ENCODE data around the gene GLYR1. TPM values are rescaled to one million over a fixed set of nuclear protein-coding genes. Genes with fewer than 3 reads are reported as not detected.

Gene GLYR1
- polyA plus RNA-seq, 1 donor: 54.5 TPM

DNA sequence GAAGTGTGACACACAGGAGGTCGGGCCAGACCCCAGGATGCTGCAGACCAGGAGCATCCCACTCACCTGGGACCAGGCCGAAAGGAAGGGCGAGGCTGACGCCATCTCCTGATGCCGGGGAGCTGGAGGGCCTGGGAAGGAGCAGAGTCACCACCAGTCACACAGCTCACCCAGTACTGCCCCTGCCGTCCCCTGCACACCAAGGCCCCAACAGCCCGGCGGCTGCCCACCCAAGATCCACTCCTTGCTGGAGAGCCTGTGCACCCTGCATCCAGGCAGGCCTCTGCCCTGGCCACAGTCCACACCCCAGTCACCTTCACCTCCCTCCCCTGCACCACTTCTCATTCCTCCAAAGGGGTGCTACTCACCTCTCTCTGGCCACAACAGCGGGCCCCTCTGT is 84.9 kb downstream of the GLYR1 start:
- no peak for DNase-seq

- no peak for DNase-seq
Observed at GRCh38 chr16:4760221-4760910, 86.7 kb downstream of the GLYR1 start.

GRCh38 chr16:4755687-4756086 is 91.4 kb downstream of the GLYR1 start:
- DNase-seq: no peak

- no peak for DNase-seq
Observed at GRCh38 chr16:4754865-4755264, 92.2 kb downstream of the GLYR1 start.

- no peak for DNase-seq
Observed at GRCh38 chr16:4753227-4753626, 93.9 kb downstream of the GLYR1 start.

Other genes starting within 250 kb of the GLYR1 start
- 25.1 TPM for gene UBALD1, start 232.4 kb downstream of the GLYR1 start, polyA plus RNA-seq (ENCODE audit: insufficient read length)
- 46.0 TPM for gene MGRN1, start 222.5 kb downstream of the GLYR1 start, polyA plus RNA-seq (ENCODE audit: insufficient read length)
- gene NUDT16L1, start 153.7 kb downstream of the GLYR1 start, polyA plus RNA-seq (ENCODE audit: insufficient read length): 29.2 TPM
- gene ANKS3, start 113.0 kb downstream of the GLYR1 start, polyA plus RNA-seq (ENCODE audit: insufficient read length): 16.6 TPM
- 1.1 TPM for gene DNAAF8, start 112.8 kb downstream of the GLYR1 start, polyA plus RNA-seq (ENCODE audit: insufficient read length)
- gene ZNF500, start 80.1 kb downstream of the GLYR1 start, polyA plus RNA-seq (ENCODE audit: insufficient read length): 13.9 TPM
- not detected for gene SEPTIN12, start 58.9 kb downstream of the GLYR1 start, polyA plus RNA-seq (ENCODE audit: insufficient read length)
- gene SMIM22, start 51.9 kb downstream of the GLYR1 start, polyA plus RNA-seq (ENCODE audit: insufficient read length): not detected
- gene ROGDI, start 44.7 kb downstream of the GLYR1 start, polyA plus RNA-seq (ENCODE audit: insufficient read length): 15.7 TPM
- gene UBN1, start 193 bp upstream of the GLYR1 start, polyA plus RNA-seq (ENCODE audit: insufficient read length): 19.0 TPM
- 1.7 TPM for gene PPL, start 89.9 kb upstream of the GLYR1 start, polyA plus RNA-seq (ENCODE audit: insufficient read length)
- 0.46 TPM for gene SEC14L5, start 111.0 kb upstream of the GLYR1 start, polyA plus RNA-seq (ENCODE audit: insufficient read length)
- 6.3 TPM for gene NAGPA, start 186.6 kb upstream of the GLYR1 start, polyA plus RNA-seq (ENCODE audit: insufficient read length)
- 1.3 TPM for gene C16orf89, start 218.7 kb upstream of the GLYR1 start, polyA plus RNA-seq (ENCODE audit: insufficient read length)
- 12.8 TPM for gene ALG1, start 224.6 kb upstream of the GLYR1 start, polyA plus RNA-seq (ENCODE audit: insufficient read length)